Activated T-cell treated with anti-CD3 and anti-CD28 coated beads, Interleukin-2, amount 50 U/mL, for 72 hours (primary cell): ENCODE measurements around the gene HDAC7. TPM values are rescaled to one million over a fixed set of nuclear protein-coding genes. Genes with fewer than 3 reads are reported as not detected.
A peak's percentile ranks its signal among the peaks of the same experiment; 100 is the strongest.

ENCODE experiments used
- ATAC-seq, 2 donors: fragments of 150-1000 bp; cut with Tn5 transposase; replicated peaks in 1 of 2; 2 replicates each; pipeline ENCODE4 v1.10.0; 2021; ENCODE audit warnings: moderate library complexity in 2 of 2, mild to moderate bottlenecking in 1 of 2
- DNase-seq, 2 donors: peaks; one replicate each; pipeline ENCODE4 v3.0.0; 2021 to 2022; ENCODE audit warnings: mixed read lengths in 1 of 2
- H3K27ac Mint-ChIP-seq: one replicate; pipeline ENCODE4 v1.8.0; 2022; ENCODE audit warnings: mild to moderate bottlenecking, moderate library complexity, mixed read lengths
- H3K27me3 Mint-ChIP-seq: one replicate; pipeline ENCODE4 v1.8.0; 2022; ENCODE audit warnings: low read depth, mixed read lengths
- H3K36me3 Mint-ChIP-seq, 2 donors: one replicate each; pipeline ENCODE4 v1.8.0; 2022; ENCODE audit warnings: mixed read lengths in 2 of 2, mild to moderate bottlenecking in 1 of 2; ENCODE audit not compliant: insufficient read depth in 2 of 2
- H3K4me1 Mint-ChIP-seq: one replicate; pipeline ENCODE4 v1.8.0; 2022; ENCODE audit warnings: low read depth, mixed read lengths
- H3K4me3 Mint-ChIP-seq, 2 donors: one replicate each; pipeline ENCODE4 v1.8.0; 2022; ENCODE audit warnings: mild to moderate bottlenecking in 2 of 2, mixed read lengths in 2 of 2, moderate library complexity in 2 of 2
- H3K9me3 Mint-ChIP-seq, 2 donors: one replicate each; pipeline ENCODE4 v1.8.0; 2022; ENCODE audit warnings: mixed read lengths in 2 of 2
- total RNA-seq, 2 donors: library from RNA; stranded (reverse); gene quantifications; one replicate each; pipeline ENCODE4 v1.2.3, GENCODE V29; 2022

HDAC7 gene
- total RNA-seq, 2 donors from 2014 or later = 288 to 350 TPM

GRCh38 chr12:47779943-47780504, 39.7 kb downstream of the HDAC7 start:
- no peak for ATAC-seq
- no peak overlapping the region for H3K27ac Mint-ChIP-seq
- H3K27me3 Mint-ChIP-seq = no peaks in the 10 kb centered on the region
- no peaks in the 10 kb centered on the region for H3K9me3 Mint-ChIP-seq
- DNase-seq = no peak
- H3K4me1 Mint-ChIP-seq = peaks cover 41% of the 10 kb centered on the region
- no peak overlapping the region for H3K4me3 Mint-ChIP-seq
- peaks cover 0 to 5% of the 10 kb centered on the region in 2 donors for H3K36me3 Mint-ChIP-seq

GRCh38 chr12:47779301-47779942, 40.3 kb downstream of the HDAC7 start:
- H3K4me1 Mint-ChIP-seq = peaks cover 46% of the 10 kb centered on the region
- H3K27ac Mint-ChIP-seq = peak overlapping the region; percentile 69

DNA sequence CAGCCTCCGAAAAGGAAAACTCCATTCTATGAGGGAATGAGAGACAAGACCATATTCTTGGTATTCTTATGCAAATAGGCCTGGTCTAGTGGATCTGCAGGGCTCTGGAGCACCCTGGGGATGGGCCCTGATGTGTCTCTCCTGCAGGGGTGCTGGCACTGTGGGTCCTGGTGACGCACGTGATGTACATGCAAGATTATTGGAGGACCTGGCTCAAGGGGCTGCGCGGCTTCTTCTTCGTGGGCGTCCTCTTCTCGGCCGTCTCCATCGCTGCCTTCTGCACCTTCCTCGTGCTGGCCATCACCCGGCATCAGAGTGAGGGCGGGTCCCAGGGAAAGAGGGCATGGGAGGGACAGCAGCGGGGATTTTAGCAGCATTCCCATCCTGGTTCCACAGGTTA, 40.8 kb downstream of the HDAC7 start:
- Mint-ChIP-seq H3K4me3 (no peak overlapping the region), H3K27ac (peak overlapping the region; percentile 68), H3K27me3 (no peaks in the 10 kb centered on the region), H3K36me3 (peaks cover 0 to 2% of the 10 kb centered on the region in 2 donors), H3K4me1 (peaks cover 51% of the 10 kb centered on the region), H3K9me3 (no peaks in the 10 kb centered on the region)
- no peak for DNase-seq
- ATAC-seq = no peak

More at GRCh38 chr12:47779301-47779942, 40.3 kb downstream of the HDAC7 start:
- ATAC-seq = peak; percentile 75 to 79
- Mint-ChIP-seq H3K4me3 (no peak overlapping the region), H3K36me3 (peaks cover 0 to 2% of the 10 kb centered on the region in 2 donors), H3K27me3 (no peaks in the 10 kb centered on the region), H3K9me3 (no peaks in the 10 kb centered on the region)
- peak; percentile 87 to 92 for DNase-seq

- peaks cover 0 to 2% of the 10 kb centered on the region in 2 donors for H3K36me3 Mint-ChIP-seq
- no peak overlapping the region for H3K4me3 Mint-ChIP-seq
- no peak for DNase-seq
- peaks cover 51% of the 10 kb centered on the region for H3K4me1 Mint-ChIP-seq
- no peak for ATAC-seq
- H3K27me3 Mint-ChIP-seq = no peaks in the 10 kb centered on the region
- peak overlapping the region; percentile 30 for H3K27ac Mint-ChIP-seq
- no peaks in the 10 kb centered on the region for H3K9me3 Mint-ChIP-seq
These were observed 41.8 kb downstream of the HDAC7 start for GRCh38 chr12:47777741-47778558.

DNA sequence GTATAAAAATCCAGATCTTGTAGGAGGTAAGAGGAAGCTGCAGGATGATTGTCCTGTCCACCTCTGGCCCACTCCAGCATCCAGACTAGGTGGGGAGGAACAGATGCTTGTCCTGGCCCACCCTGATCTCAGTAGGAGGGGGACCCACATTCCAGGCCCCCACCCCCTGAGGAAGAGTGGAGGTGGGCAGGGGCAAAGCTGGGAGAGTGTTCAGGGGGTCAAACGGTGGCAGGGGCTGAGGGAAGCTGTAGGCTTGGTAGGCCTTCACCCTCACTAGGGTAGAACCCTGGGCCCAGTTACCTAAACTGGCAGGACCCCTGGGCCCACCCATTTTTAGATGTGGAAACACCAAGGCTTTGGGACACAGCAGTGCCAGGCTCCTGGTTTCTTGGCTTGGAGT, 42.6 kb downstream of the HDAC7 start:
- H3K27ac Mint-ChIP-seq = no peak overlapping the region
- H3K4me3 Mint-ChIP-seq = no peak overlapping the region

GRCh38 chr12:47776471-47777143, 43.1 kb downstream of the HDAC7 start:
- H3K36me3 Mint-ChIP-seq = no peaks in the 10 kb centered on the region
- H3K9me3 Mint-ChIP-seq = no peaks in the 10 kb centered on the region
- ATAC-seq = no peak
- H3K27ac Mint-ChIP-seq = no peak overlapping the region
- peaks cover 6% of the 10 kb centered on the region for H3K27me3 Mint-ChIP-seq
- H3K4me3 Mint-ChIP-seq = no peak overlapping the region
- H3K4me1 Mint-ChIP-seq = peaks cover 46% of the 10 kb centered on the region
- no peak for DNase-seq

More for the DNA sequence above, 42.6 kb downstream of the HDAC7 start:
- no peak for ATAC-seq
- H3K9me3 Mint-ChIP-seq = no peaks in the 10 kb centered on the region
- DNase-seq = no peak
- H3K27me3 Mint-ChIP-seq = peaks cover 5% of the 10 kb centered on the region
- H3K4me1 Mint-ChIP-seq = peaks cover 50% of the 10 kb centered on the region
- H3K36me3 Mint-ChIP-seq = peaks cover 0 to 1% of the 10 kb centered on the region in 2 donors

GRCh38 chr12:47775100-47775911, 44.4 kb downstream of the HDAC7 start:
- DNase-seq = no peak
- H3K27ac Mint-ChIP-seq = peak overlapping the region; percentile 12
- peaks cover 6% of the 10 kb centered on the region for H3K27me3 Mint-ChIP-seq
- ATAC-seq = no peak
- no peaks in the 10 kb centered on the region for H3K36me3 Mint-ChIP-seq
- peaks cover 46% of the 10 kb centered on the region for H3K4me1 Mint-ChIP-seq
- H3K9me3 Mint-ChIP-seq = no peaks in the 10 kb centered on the region
- H3K4me3 Mint-ChIP-seq = peak overlapping the region; percentile 24 to 93

DNA sequence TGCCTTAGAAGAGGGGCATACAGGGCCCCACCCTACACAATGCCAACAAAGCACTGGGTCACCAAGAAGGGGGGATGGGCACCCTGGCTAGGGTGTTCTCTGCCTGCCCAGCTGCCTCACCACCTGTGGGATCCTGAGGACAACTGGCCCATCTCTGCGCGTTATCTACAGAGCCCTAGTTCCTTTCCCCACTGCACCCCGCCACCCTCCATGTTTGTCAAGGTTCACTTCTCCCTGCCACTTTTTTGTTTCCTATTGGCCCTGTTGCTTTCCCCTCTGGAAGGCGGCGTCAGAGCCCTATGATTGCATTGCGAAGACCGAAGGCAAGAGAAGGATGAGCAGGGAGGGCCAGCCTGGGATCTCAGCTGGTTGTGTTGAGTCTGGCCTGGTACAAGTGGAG, 45.0 kb downstream of the HDAC7 start:
- peak overlapping the region; percentile 72 for H3K27ac Mint-ChIP-seq
- no peaks in the 10 kb centered on the region for H3K9me3 Mint-ChIP-seq
- ATAC-seq (no peak), DNase-seq (no peak)
- peaks cover 46% of the 10 kb centered on the region for H3K4me1 Mint-ChIP-seq
- H3K27me3 Mint-ChIP-seq = peaks cover 6% of the 10 kb centered on the region
- H3K36me3 Mint-ChIP-seq = no peaks in the 10 kb centered on the region
- peak overlapping the region in 1 of 2 donors; percentile 93 for H3K4me3 Mint-ChIP-seq

GRCh38 chr12:47773858-47774580, 45.7 kb downstream of the HDAC7 start:
- Mint-ChIP-seq H3K4me1 (peaks cover 40% of the 10 kb centered on the region), H3K9me3 (no peaks in the 10 kb centered on the region), H3K36me3 (no peaks in the 10 kb centered on the region), H3K4me3 (peak overlapping the region; percentile 93 to 94), H3K27ac (peak overlapping the region; percentile 72), H3K27me3 (peaks cover 6% of the 10 kb centered on the region)
- DNase-seq (no peak), ATAC-seq (no peak)

DNA sequence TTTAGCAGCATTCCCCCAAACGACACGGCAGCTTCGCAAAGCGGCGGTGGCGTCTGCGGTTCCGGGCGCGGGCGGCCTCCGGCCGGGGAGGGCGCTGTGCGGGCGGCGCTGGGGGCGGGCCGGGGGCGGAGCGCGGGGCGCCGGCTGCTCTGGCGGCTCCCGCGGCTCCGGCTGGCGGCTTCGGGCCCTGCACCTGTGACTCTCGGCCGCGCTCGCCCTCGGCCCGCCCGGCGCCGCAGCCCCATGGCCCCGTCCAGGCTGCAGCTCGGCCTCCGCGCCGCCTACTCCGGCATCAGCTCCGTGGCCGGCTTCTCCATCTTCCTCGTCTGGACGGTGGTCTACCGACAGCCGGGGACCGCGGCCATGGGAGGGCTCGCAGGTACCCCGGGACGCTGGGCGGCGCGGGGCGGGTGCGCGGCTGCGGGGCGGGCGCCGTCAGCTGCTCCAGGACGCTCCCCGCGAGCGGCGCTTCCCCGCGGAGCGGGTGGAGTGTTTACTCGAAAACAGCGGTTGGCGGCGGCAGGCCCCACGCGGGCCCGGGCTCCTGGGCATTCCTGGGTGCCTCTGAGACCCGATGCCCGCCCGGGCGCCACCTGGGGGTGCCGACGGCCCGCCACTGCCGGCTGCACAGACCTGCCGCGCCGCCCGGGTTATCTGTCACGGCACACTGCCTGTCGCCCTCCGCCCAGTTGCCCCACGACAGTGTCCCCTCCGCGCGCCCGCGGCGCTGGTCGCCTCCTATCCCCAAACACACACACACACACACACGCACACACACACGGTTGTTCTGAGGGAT, 46.4 kb downstream of the HDAC7 start, which contains the start of gene SLC48A1:
TSS of gene SLC48A1 (plus strand) at position 177 of the 796 bp plus-strand sequence. CDS start at position 244, 67 bp downstream.
- peak; percentile 80 to 81 for ATAC-seq
- no peaks in the 10 kb centered on the region for H3K9me3 Mint-ChIP-seq
- H3K4me1 Mint-ChIP-seq = peaks cover 39% of the 10 kb centered on the region
- no peaks in the 10 kb centered on the region for H3K36me3 Mint-ChIP-seq
- H3K27me3 Mint-ChIP-seq = peaks cover 6% of the 10 kb centered on the region
- peak; percentile 80 to 85 for DNase-seq
- H3K4me3 Mint-ChIP-seq = peak within 1 kb of the TSS; percentile 93 to 94
- peak within 1 kb of the TSS; percentile 89 for H3K27ac Mint-ChIP-seq

GRCh38 chr12:47772738-47773061, 47.0 kb downstream of the HDAC7 start:
- Mint-ChIP-seq H3K4me1 (peaks cover 39% of the 10 kb centered on the region), H3K27ac (peak overlapping the region; percentile 89), H3K36me3 (no peaks in the 10 kb centered on the region), H3K9me3 (no peaks in the 10 kb centered on the region), H3K27me3 (peaks cover 6% of the 10 kb centered on the region), H3K4me3 (peak overlapping the region; percentile 83 to 84)
- no peak for ATAC-seq
- no peak for DNase-seq
